GM18861 (cell line): Measurements from ENCODE around the gene EIF2D.

Source experiments
- ATAC-seq: cut with Tn5 transposase; IDR thresholded peaks from one replicate; pipeline ENCODE4 v1.9.1; 2021; ENCODE audit not compliant: unreplicated experiment

The EIF2D gene

GRCh38 chr1:206551986-206552326 lies 60.3 kb downstream of the EIF2D start:
- ATAC-seq = no peak

GRCh38 chr1:206551296-206551985 lies 60.8 kb downstream of the EIF2D start:
- ATAC-seq = no peak

- no peak for ATAC-seq
Observed at GRCh38 chr1:206550446-206550845, 61.8 kb downstream of the EIF2D start.

- ATAC-seq = no peak
Observed at GRCh38 chr1:206547104-206547503, 65.2 kb downstream of the EIF2D start.

GRCh38 chr1:206545351-206545750 lies 66.9 kb downstream of the EIF2D start:
- no peak for ATAC-seq

- no peak for ATAC-seq
Observed at GRCh38 chr1:206544562-206545257, 67.6 kb downstream of the EIF2D start.
